IMR-90 (cell line): ENCODE results near the gene FBXL5. TPM values are rescaled to one million over a fixed set of nuclear protein-coding genes. Genes with fewer than 3 reads are reported as not detected.

Source experiments
- ATAC-seq: fragments of 200-7000 bp; cut with Tn5 transposase; 2 replicates; pipeline ENCODE4 v1.9.1; 2020; ENCODE audit warnings: low read depth, mild to moderate bottlenecking, moderate library complexity
- BruUV-seq: library from RNA; stranded (reverse); fragments of 400-500 nt; replicated peaks from 2 replicates; lab custom pipeline; 2021; lab: Mats Ljungman, UMichigan
- CTCF ChIA-PET: fragments of 300-600 bp; formaldehyde crosslinking; extraction: SDS; loops from one replicate; lab custom pipeline; 2021; ENCODE audit warnings: antibody characterized with exemption; lab: Yijun Ruan, JAX
- POLR2A ChIA-PET: fragments of 300-600 bp; sonication (Branson Sonifier 250); formaldehyde crosslinking; loops from one replicate; lab custom pipeline; 2022; ENCODE audit warnings: antibody characterized with exemption; ENCODE audit not compliant: unreplicated experiment; lab: Charles Lee
- DNase-seq: peaks from one replicate; pipeline ENCODE4 v3.0.0; 2013
- H2AFZ ChIP-seq: replicated peaks from 2 replicates; pipeline ENCODE3; 2013; ENCODE audit warnings: low read length, mild to moderate bottlenecking; ENCODE audit not compliant: poor library complexity
- H2AK5ac ChIP-seq: 2 replicates; pipeline ENCODE4 v1.6.1; 2013; ENCODE audit warnings: low read depth, low read length, inconsistent platforms
- H2AK9ac ChIP-seq: replicated peaks from 2 replicates; pipeline ENCODE3; 2013; ENCODE audit warnings: mild to moderate bottlenecking, low read depth, low read length, moderate library complexity; ENCODE audit not compliant: poor library complexity
- H2BK120ac ChIP-seq: 2 replicates; pipeline ENCODE4 v1.6.1; 2013; ENCODE audit warnings: low read depth, low read length, inconsistent platforms
- H2BK15ac ChIP-seq: 3 replicates; pipeline ENCODE4 v1.6.1; 2013; ENCODE audit warnings: low read depth, low read length, inconsistent platforms
- H2BK20ac ChIP-seq: 2 replicates; pipeline ENCODE4 v1.6.1; 2013; ENCODE audit warnings: low read depth, mild to moderate bottlenecking, inconsistent platforms, low read length, moderate library complexity
- H2BK5ac ChIP-seq: 2 replicates; pipeline ENCODE4 v1.6.1; 2013; ENCODE audit warnings: mild to moderate bottlenecking, low read depth, low read length, inconsistent platforms; ENCODE audit not compliant: poor library complexity, severe bottlenecking
- H3K14ac ChIP-seq: replicated peaks from 2 replicates; pipeline ENCODE4 v1.6.1; 2013; ENCODE audit warnings: low read depth, low read length, inconsistent platforms
- H3K18ac ChIP-seq: 2 replicates; pipeline ENCODE4 v1.6.1; 2013; ENCODE audit warnings: low read depth, low read length, control low read depth
- H3K23ac ChIP-seq: 2 replicates; pipeline ENCODE4 v1.6.1; 2013; ENCODE audit warnings: low read depth, low read length, inconsistent platforms
- H3K27ac ChIP-seq: 2 replicates; pipeline ENCODE4 v1.5.1; 2013; ENCODE audit warnings: mild to moderate bottlenecking, control low read depth, low read length; ENCODE audit not compliant: insufficient read depth
- H3K27me3 ChIP-seq: 2 replicates; pipeline ENCODE4 v1.6.1; 2013; ENCODE audit warnings: low read length; ENCODE audit not compliant: control insufficient read depth, insufficient read depth
- H3K36me3 ChIP-seq: 2 replicates; pipeline ENCODE4 v1.6.1; 2013; ENCODE audit warnings: low read length, mixed read lengths; ENCODE audit not compliant: control insufficient read depth, insufficient read depth
- H3K4ac ChIP-seq: 2 replicates; pipeline ENCODE4 v1.6.1; 2013; ENCODE audit warnings: low read depth, low read length, inconsistent platforms
- H3K4me1 ChIP-seq: 2 replicates; pipeline ENCODE4 v1.6.1; 2013; ENCODE audit warnings: low read length, mixed read lengths; ENCODE audit not compliant: control insufficient read depth, insufficient read depth
- H3K4me2 ChIP-seq: 2 replicates; pipeline ENCODE4 v1.6.1; 2013; ENCODE audit warnings: low read depth, mild to moderate bottlenecking, control low read depth, low read length, moderate library complexity
- H3K4me3 ChIP-seq: 2 replicates; pipeline ENCODE4 v1.5.1; 2013; ENCODE audit warnings: low read depth, mild to moderate bottlenecking, control low read depth, low read length, moderate library complexity; ENCODE audit not compliant: insufficient read depth
- H3K56ac ChIP-seq: 2 replicates; pipeline ENCODE4 v1.6.1; 2013; ENCODE audit warnings: low read length, inconsistent platforms; ENCODE audit not compliant: insufficient read depth; ENCODE audit errors: extremely low read depth
- H3K79me1 ChIP-seq, 2 experiments: 2 replicates each; pipeline ENCODE4 v1.6.1; 2013; ENCODE audit warnings: low read length in 2 of 2, inconsistent platforms in 1 of 2, low read depth in 1 of 2
- H3K9ac ChIP-seq: 2 replicates; pipeline ENCODE4 v1.6.1; 2013; ENCODE audit warnings: low read depth, low read length, control low read depth
- H3K9me1 ChIP-seq: 2 replicates; pipeline ENCODE4 v1.6.1; 2013; ENCODE audit warnings: low read length, inconsistent platforms; ENCODE audit not compliant: insufficient read depth
- H3K9me3 ChIP-seq: 2 replicates; pipeline ENCODE4 v1.6.1; 2013; ENCODE audit warnings: low read length; ENCODE audit not compliant: control insufficient read depth, insufficient read depth
- H4K20me1 ChIP-seq: 2 replicates; pipeline ENCODE4 v1.6.1; 2013; ENCODE audit warnings: low read length, inconsistent platforms; ENCODE audit not compliant: insufficient read depth
- H4K5ac ChIP-seq: 2 replicates; pipeline ENCODE4 v1.6.1; 2013; ENCODE audit warnings: mild to moderate bottlenecking, low read depth, low read length, control low read depth
- H4K8ac ChIP-seq, 2 experiments: 2 replicates each; pipeline ENCODE4 v1.6.1; 2013; ENCODE audit warnings: low read depth in 2 of 2, low read length in 2 of 2, control low read depth in 1 of 2, inconsistent platforms in 1 of 2
- H4K91ac ChIP-seq: 2 replicates; pipeline ENCODE4 v1.6.1; 2013; ENCODE audit warnings: low read depth, low read length, inconsistent platforms; ENCODE audit not compliant: insufficient read depth
- BHLHE40 ChIP-seq: fragments of 150-350 bp; IDR thresholded peaks from 2 replicates; pipeline ENCODE4 v1.6.1; 2016; ENCODE audit warnings: mild to moderate bottlenecking, low read depth, low read length
- CEBPB ChIP-seq: IDR thresholded peaks from 2 replicates; pipeline ENCODE4 v1.6.1; 2012; ENCODE audit warnings: low read depth, low read length, improper control_type of control experiment
- CHD1 ChIP-seq: IDR thresholded peaks from 2 replicates; pipeline ENCODE4 v1.6.1; 2012; ENCODE audit warnings: low read depth, low read length, improper control_type of control experiment
- FOS ChIP-seq: fragments of 150-350 bp; IDR thresholded peaks from 2 replicates; pipeline ENCODE4 v1.6.1; 2016; ENCODE audit warnings: low read depth, low read length
- MAFK ChIP-seq: IDR thresholded peaks from 2 replicates; pipeline ENCODE4 v1.6.1; 2012; ENCODE audit warnings: low read depth, low read length, improper control_type of control experiment
- MAZ ChIP-seq: IDR thresholded peaks from 2 replicates; pipeline ENCODE4 v1.6.1; 2012; ENCODE audit warnings: low read depth, mild to moderate bottlenecking, low read length, improper control_type of control experiment, moderate library complexity, borderline replicate concordance
- MXI1 ChIP-seq: IDR thresholded peaks from 2 replicates; pipeline ENCODE4 v1.6.1; 2012; ENCODE audit warnings: low read depth, mild to moderate bottlenecking, low read length, moderate library complexity, borderline replicate concordance
- RCOR1 ChIP-seq: IDR thresholded peaks from 2 replicates; pipeline ENCODE4 v1.6.1; 2012; ENCODE audit warnings: mild to moderate bottlenecking, low read length, improper control_type of control experiment; ENCODE audit not compliant: insufficient replicate concordance
- SMC3 ChIP-seq: fragments of 150-350 bp; IDR thresholded peaks from 2 replicates; pipeline ENCODE4 v1.6.1; 2016; ENCODE audit warnings: low read depth, mild to moderate bottlenecking, antibody characterized with exemption, low read length, moderate library complexity
- WGBS, 2 experiments: methylation state at CpG; one replicate each; pipeline versions ENCODE4 v1.1.5 to v1.1.7; 2013; ENCODE audit warnings: missing lambda C conversion rate in 2 of 2; ENCODE audit not compliant: insufficient read length in 1 of 2; ENCODE audit errors: extremely low coverage in 2 of 2; 5-methylcytosine and 5-hydroxymethylcytosine counted together
- dilution Hi-C: fragments of 300-500 bp; cut with HindIII; formaldehyde crosslinking; loops from one replicate; pipeline ENCODE4 v1.14.3; 2018; ENCODE audit warnings: low sequenced_read_pairs; ENCODE audit not compliant: unreplicated experiment
- in situ Hi-C: fragments of 300-500 bp; cut with MboI; formaldehyde crosslinking; loops from 3 replicates; pipeline ENCODE4 v1.14.3; 2019; ENCODE audit warnings: low sequenced_read_pairs, inconsistent platforms, mixed read lengths
- intact Hi-C: fragments of 100-400 bp; cut with micrococcal nuclease; formaldehyde crosslinking; loops from 2 replicates; pipeline ENCODE4 v1.10.0; 2022
- polyA plus RNA-seq, 3 experiments: library from polyadenylated mRNA; depleted of rRNA; stranded (reverse); fragments of >200 nt; gene quantifications; 2 replicates each; pipeline ENCODE4 v1.2.3, GENCODE V29; 2012; ENCODE audit warnings: low replicate concordance in 1 of 3
- total RNA-seq: library from RNA; depleted of rRNA; stranded (reverse); fragments of >200 nt; gene quantifications from 2 replicates; pipeline ENCODE4 v1.2.3, GENCODE V29; 2012
- TF ChIP-seq, protein P1 (sequence below): conservative IDR thresholded peaks from 2 replicates; pipeline ENCODE4 v1.5.1; 2012; ENCODE audit warnings: mild to moderate bottlenecking, low read depth, low read length, improper control_type of control experiment
- TF ChIP-seq, protein P2 (sequence below): fragments of 150-350 bp; IDR thresholded peaks from 2 replicates; pipeline ENCODE4 v1.6.1; 2016; ENCODE audit warnings: low read depth, mild to moderate bottlenecking, low read length, moderate library complexity, borderline replicate concordance
- TF ChIP-seq, protein P3 (sequence below): fragments of 150-350 bp; IDR thresholded peaks from 2 replicates; pipeline ENCODE4 v1.6.1; 2017; ENCODE audit warnings: mild to moderate bottlenecking, antibody characterized with exemption, low read length, low read depth

The FBXL5 gene
- total and polyA plus RNA-seq, 2 of the 4 experiments (the other 2 are of a cell fraction), result 20.3 to 62.6 TPM

DNA sequence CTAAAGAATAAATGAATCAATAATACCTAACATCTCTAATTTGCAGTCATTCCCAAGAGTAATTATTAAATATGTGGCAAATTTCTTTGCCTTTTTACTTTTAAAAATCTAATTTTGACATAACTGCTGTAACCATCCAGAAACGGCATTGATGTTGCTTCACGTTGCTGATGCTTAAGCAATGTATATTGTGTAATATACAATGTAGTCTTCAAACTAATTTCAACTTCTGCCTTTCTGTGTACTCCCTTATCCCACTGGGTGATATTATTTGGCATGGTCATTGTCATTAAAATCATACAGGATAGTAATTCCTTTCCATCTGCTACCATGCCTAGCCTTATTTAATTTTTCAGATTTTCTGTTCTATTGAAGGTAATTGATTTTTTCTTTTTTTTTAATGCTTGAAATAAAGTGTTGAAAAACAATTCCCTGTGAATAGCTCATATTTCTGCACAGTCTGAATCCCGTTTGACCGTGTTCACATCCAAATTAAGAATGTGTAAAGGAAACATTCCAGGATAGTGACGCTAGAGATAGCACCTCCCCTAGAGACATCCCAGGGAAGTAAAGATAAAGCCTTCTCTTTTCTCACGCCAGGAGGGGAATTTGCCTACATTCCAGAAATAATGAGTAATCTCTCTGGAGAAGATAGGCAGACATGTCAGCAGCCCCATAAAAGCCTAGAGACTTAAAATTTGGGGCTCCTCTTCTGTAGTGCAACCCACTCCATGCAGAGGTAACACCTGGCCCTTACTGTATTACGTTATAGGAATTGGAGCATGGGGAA lies 35.1 kb upstream of the FBXL5 start:
- H3K18ac ChIP-seq, result peak overlapping the region; percentile 98
- DNase-seq (peak; percentile 93), ATAC-seq (peak; percentile 76)
- no TSS peak for BruUV-seq
- dilution Hi-C loops (no loop called here), intact Hi-C loops (loop anchor here (1.0 to 2.0 kb wide), 2 partner anchors 8 to 27 kb away; no protein-coding TSS in a partner anchor), in situ Hi-C loops (loop anchor here (25.0 kb wide), 1 partner anchor 678 kb away; the partner anchor contains the start of gene CPEB2)
- peak overlapping the region; percentile 88; the same call in 1 of the 2 replicates for H2AK5ac ChIP-seq
- peak overlapping the region; percentile 76 for H3K27ac ChIP-seq
- peaks cover 6 to 23% of the 10 kb centered on the region in 2 experiments; a peak in 3 of 4 replicates for H3K79me1 ChIP-seq
- H4K8ac ChIP-seq, result peak overlapping the region; percentile 74 to 86
- POLR2A ChIA-PET, result interaction anchor here (0.6 to 1.0 kb wide), 2 partner anchors 9 to 14 kb away, joined by 3 read pairs; partner anchors contain the start of gene FAM200B
- H2BK120ac ChIP-seq, result peak overlapping the region; percentile 97
- H2BK15ac ChIP-seq, result peak overlapping the region; percentile 87
- H3K9me1 ChIP-seq, result 0 out of 2 replicates have a peak, but pooled peaks cover 2% of the 10 kb centered on the region
- H3K9ac ChIP-seq, result peak overlapping the region; percentile 51; the same call in 1 of the 2 replicates
- H3K9me3 ChIP-seq, result no peaks in the 10 kb centered on the region
- H3K4me3 ChIP-seq, result no peak overlapping the region
- peak overlapping the region; percentile 99 for H2BK5ac ChIP-seq
- peak overlapping the region; percentile 97 for H2BK20ac ChIP-seq
- WGBS, 2 experiments, result no CpG with 5 or more reads among the region's 7 CpGs
- H3K4ac ChIP-seq, result peak overlapping the region; percentile 93
- peak overlapping the region; percentile 84 for H3K56ac ChIP-seq
- peaks cover 4% of the 10 kb centered on the region for H3K36me3 ChIP-seq
- peak overlapping the region; percentile 95 for H3K23ac ChIP-seq
- H3K4me1 ChIP-seq, result peaks cover 7% of the 10 kb centered on the region
- no peaks in the 10 kb centered on the region for H4K20me1 ChIP-seq
- peak overlapping the region; percentile 0 for H2AK9ac ChIP-seq
- H2AFZ ChIP-seq, result no peak overlapping the region
- CTCF ChIA-PET, result no interaction called here
- peak overlapping the region; percentile 85 for H3K14ac ChIP-seq
- peak overlapping the region; percentile 94 for H4K91ac ChIP-seq
- H4K5ac ChIP-seq, result peak overlapping the region; percentile 98
- no peaks in the 10 kb centered on the region for H3K27me3 ChIP-seq
- peak overlapping the region; percentile 71; the same call in 1 of the 2 replicates for H3K4me2 ChIP-seq
- TF ChIP-seq MAZ (no peak), CEBPB (peak; percentile 98), MAFK (no peak; the same call in 1 of the 2 replicates), MXI1 (no peak), SMC3 (no peak), FOS (no peak), CHD1 (no peak), BHLHE40 (peak; percentile 50; the same call in 1 of the 2 replicates), RCOR1 (peak; percentile 17)
- TF ChIP-seq, protein P1, sequence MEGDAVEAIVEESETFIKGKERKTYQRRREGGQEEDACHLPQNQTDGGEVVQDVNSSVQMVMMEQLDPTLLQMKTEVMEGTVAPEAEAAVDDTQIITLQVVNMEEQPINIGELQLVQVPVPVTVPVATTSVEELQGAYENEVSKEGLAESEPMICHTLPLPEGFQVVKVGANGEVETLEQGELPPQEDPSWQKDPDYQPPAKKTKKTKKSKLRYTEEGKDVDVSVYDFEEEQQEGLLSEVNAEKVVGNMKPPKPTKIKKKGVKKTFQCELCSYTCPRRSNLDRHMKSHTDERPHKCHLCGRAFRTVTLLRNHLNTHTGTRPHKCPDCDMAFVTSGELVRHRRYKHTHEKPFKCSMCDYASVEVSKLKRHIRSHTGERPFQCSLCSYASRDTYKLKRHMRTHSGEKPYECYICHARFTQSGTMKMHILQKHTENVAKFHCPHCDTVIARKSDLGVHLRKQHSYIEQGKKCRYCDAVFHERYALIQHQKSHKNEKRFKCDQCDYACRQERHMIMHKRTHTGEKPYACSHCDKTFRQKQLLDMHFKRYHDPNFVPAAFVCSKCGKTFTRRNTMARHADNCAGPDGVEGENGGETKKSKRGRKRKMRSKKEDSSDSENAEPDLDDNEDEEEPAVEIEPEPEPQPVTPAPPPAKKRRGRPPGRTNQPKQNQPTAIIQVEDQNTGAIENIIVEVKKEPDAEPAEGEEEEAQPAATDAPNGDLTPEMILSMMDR, result no peak
- TF ChIP-seq, protein P2, sequence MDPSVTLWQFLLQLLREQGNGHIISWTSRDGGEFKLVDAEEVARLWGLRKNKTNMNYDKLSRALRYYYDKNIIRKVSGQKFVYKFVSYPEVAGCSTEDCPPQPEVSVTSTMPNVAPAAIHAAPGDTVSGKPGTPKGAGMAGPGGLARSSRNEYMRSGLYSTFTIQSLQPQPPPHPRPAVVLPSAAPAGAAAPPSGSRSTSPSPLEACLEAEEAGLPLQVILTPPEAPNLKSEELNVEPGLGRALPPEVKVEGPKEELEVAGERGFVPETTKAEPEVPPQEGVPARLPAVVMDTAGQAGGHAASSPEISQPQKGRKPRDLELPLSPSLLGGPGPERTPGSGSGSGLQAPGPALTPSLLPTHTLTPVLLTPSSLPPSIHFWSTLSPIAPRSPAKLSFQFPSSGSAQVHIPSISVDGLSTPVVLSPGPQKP, result no peak
- TF ChIP-seq, protein P3, sequence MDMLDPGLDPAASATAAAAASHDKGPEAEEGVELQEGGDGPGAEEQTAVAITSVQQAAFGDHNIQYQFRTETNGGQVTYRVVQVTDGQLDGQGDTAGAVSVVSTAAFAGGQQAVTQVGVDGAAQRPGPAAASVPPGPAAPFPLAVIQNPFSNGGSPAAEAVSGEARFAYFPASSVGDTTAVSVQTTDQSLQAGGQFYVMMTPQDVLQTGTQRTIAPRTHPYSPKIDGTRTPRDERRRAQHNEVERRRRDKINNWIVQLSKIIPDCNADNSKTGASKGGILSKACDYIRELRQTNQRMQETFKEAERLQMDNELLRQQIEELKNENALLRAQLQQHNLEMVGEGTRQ, result no peak
